Mesothelial cell of epicardium (in vitro differentiated cells): ENCODE results near the gene LCN12. TPM values are rescaled to one million over a fixed set of nuclear protein-coding genes. Genes with fewer than 3 reads are reported as not detected.

ENCODE experiments used
- DNase-seq, 2 experiments: peaks; one replicate each; pipeline ENCODE4 v3.0.0; 2021; ENCODE audit warnings: low spot score in 2 of 2; ENCODE audit not compliant: unreplicated experiment in 2 of 2
- H3K27ac Mint-ChIP-seq: 2 replicates; pipeline ENCODE4 v1.8.0; 2021; ENCODE audit warnings: mixed read lengths
- H3K27me3 Mint-ChIP-seq: 2 replicates; pipeline ENCODE4 v1.8.0; 2021; ENCODE audit warnings: low read depth, mixed read lengths
- H3K36me3 Mint-ChIP-seq: 2 replicates; pipeline ENCODE4 v1.8.0; 2021; ENCODE audit warnings: mixed read lengths
- H3K4me1 Mint-ChIP-seq: 2 replicates; pipeline ENCODE4 v1.8.0; 2021; ENCODE audit warnings: mixed read lengths
- H3K4me3 Mint-ChIP-seq: 2 replicates; pipeline ENCODE4 v1.8.0; 2021; ENCODE audit warnings: mild to moderate bottlenecking, moderate library complexity, mixed read lengths
- H3K9me3 Mint-ChIP-seq: 2 replicates; pipeline ENCODE4 v1.8.0; 2021; ENCODE audit warnings: mixed read lengths
- CTCF ChIP-seq: fragments of 200-600 bp; sonication (generic); IDR thresholded peaks from one replicate; pipeline ENCODE4 v1.5.0; 2021; ENCODE audit warnings: antibody characterized with exemption; ENCODE audit not compliant: unreplicated experiment
- total RNA-seq: library from RNA; stranded (reverse); gene quantifications from 3 replicates; pipeline ENCODE4 v1.2.1, GENCODE V29; 2021

Gene LCN12
- total RNA-seq, 1 donor from 2014 or later = 13.3 TPM

GRCh38 chr9:136957461-136957860, 5.4 kb downstream of the LCN12 start:
- no peak overlapping the region for H3K27ac Mint-ChIP-seq

GRCh38 chr9:136957901-136958300, 5.8 kb downstream of the LCN12 start:
- H3K36me3 Mint-ChIP-seq = no peaks in the 10 kb centered on the region
- TF ChIP-seq CTCF = no peak
- peaks cover 8% of the 10 kb centered on the region for H3K9me3 Mint-ChIP-seq
- DNase-seq = no peak
- H3K27me3 Mint-ChIP-seq = no peaks in the 10 kb centered on the region
- no peak overlapping the region for H3K27ac Mint-ChIP-seq
- no peak overlapping the region for H3K4me3 Mint-ChIP-seq
- H3K4me1 Mint-ChIP-seq = peaks cover under 1% of the 10 kb centered on the region

More at GRCh38 chr9:136957461-136957860, 5.4 kb downstream of the LCN12 start:
- no peak for DNase-seq
- H3K4me3 Mint-ChIP-seq = no peak overlapping the region
- H3K36me3 Mint-ChIP-seq = no peaks in the 10 kb centered on the region
- TF ChIP-seq CTCF = no peak
- H3K4me1 Mint-ChIP-seq = no peaks in the 10 kb centered on the region
- no peaks in the 10 kb centered on the region for H3K27me3 Mint-ChIP-seq
- H3K9me3 Mint-ChIP-seq = peaks cover 8% of the 10 kb centered on the region

GRCh38 chr9:136958473-136958872, 6.4 kb downstream of the LCN12 start:
- no peaks in the 10 kb centered on the region for H3K27me3 Mint-ChIP-seq
- TF ChIP-seq CTCF = no peak
- DNase-seq = no peak
- H3K4me3 Mint-ChIP-seq = no peak overlapping the region
- peaks cover 8% of the 10 kb centered on the region for H3K9me3 Mint-ChIP-seq
- H3K27ac Mint-ChIP-seq = no peak overlapping the region
- H3K4me1 Mint-ChIP-seq = peaks cover 6% of the 10 kb centered on the region
- H3K36me3 Mint-ChIP-seq = no peaks in the 10 kb centered on the region

- no peak overlapping the region for H3K27ac Mint-ChIP-seq
- H3K4me3 Mint-ChIP-seq = no peak overlapping the region
- no peak for TF ChIP-seq CTCF
- no peaks in the 10 kb centered on the region for H3K27me3 Mint-ChIP-seq
- H3K9me3 Mint-ChIP-seq = peaks cover 8% of the 10 kb centered on the region
- no peak for DNase-seq
- H3K36me3 Mint-ChIP-seq = no peaks in the 10 kb centered on the region
- H3K4me1 Mint-ChIP-seq = peaks cover 6% of the 10 kb centered on the region
Measured at GRCh38 chr9:136958898-136959850, 7.1 kb downstream of the LCN12 start.

GRCh38 chr9:136960212-136960937, 8.3 kb downstream of the LCN12 start:
- Mint-ChIP-seq H3K27me3 (no peaks in the 10 kb centered on the region), H3K36me3 (no peaks in the 10 kb centered on the region), H3K27ac (no peak overlapping the region), H3K9me3 (peaks cover 8% of the 10 kb centered on the region), H3K4me1 (peaks cover 6% of the 10 kb centered on the region), H3K4me3 (no peak overlapping the region)
- DNase-seq = no peak
- TF ChIP-seq CTCF = no peak
